Measurements from ENCODE around the gene SCYGR7. TPM values are rescaled to one million over a fixed set of nuclear protein-coding genes. Genes with fewer than 3 reads are reported as not detected.

The SCYGR7 gene
- total and polyA plus RNA-seq, 10 of the 15 experiments (the other 5 are each of a cell fraction or from before 2014, with no cell fraction given), result not detected

GRCh38 chr2:227713291-227713690, 14.8 kb upstream of the SCYGR7 start (continued):
- TF ChIP-seq BCL3 (IDR thresholded peaks at IDR 0.05; ENCODE audit: borderline replicate concordance, insufficient read depth, low read depth, low read length, poor library complexity, severe bottlenecking) (no peak), ZBED1 (IDR thresholded peaks at IDR 0.05; ENCODE audit: borderline replicate concordance) (no peak), SMARCA5 (IDR thresholded peaks at IDR 0.05) (no peak), CHD2 (IDR thresholded peaks at IDR 0.05; ENCODE audit: borderline replicate concordance, low read depth, low read length) (no peak), ZSCAN29 (IDR thresholded peaks at IDR 0.05) (no peak), TARDBP (IDR thresholded peaks at IDR 0.05; ENCODE audit: borderline replicate concordance) (no peak)
- TF ChIP-seq, protein P1, sequence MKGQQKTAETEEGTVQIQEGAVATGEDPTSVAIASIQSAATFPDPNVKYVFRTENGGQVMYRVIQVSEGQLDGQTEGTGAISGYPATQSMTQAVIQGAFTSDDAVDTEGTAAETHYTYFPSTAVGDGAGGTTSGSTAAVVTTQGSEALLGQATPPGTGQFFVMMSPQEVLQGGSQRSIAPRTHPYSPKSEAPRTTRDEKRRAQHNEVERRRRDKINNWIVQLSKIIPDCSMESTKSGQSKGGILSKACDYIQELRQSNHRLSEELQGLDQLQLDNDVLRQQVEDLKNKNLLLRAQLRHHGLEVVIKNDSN (IDR thresholded peaks at IDR 0.05; ENCODE audit: borderline replicate concordance, extremely low read length, insufficient read depth, low read depth, low read length), result no peak

GRCh38 chr2:227716501-227716900, 11.6 kb upstream of the SCYGR7 start:
- POLR2A ChIA-PET, result interaction anchor here (0.7 kb wide), 1 partner anchor 134 kb away, joined by 6 read pairs; no protein-coding TSS in a partner anchor
- in situ Hi-C loops (cut with MboI), result no loop called here
- 90% methylated on average over 2 of the region's 2 CpGs for WGBS (ENCODE audit: insufficient coverage, insufficient replicate concordance, low lambda C conversion rate, missing lambda C conversion rate)
- H2AFZ ChIP-seq (ENCODE audit: control insufficient read depth, low read depth, low read length), result no peak overlapping the region
- H3K9me3 ChIP-seq (replicated peaks; ENCODE audit: control insufficient read depth, insufficient read depth, low read length), result no peaks in the 10 kb centered on the region
- no peaks in the 10 kb centered on the region for H4K20me1 ChIP-seq (ENCODE audit: control insufficient read depth, insufficient read depth)
- DNase-seq (ENCODE audit: low read depth, low spot score) (no peak), FAIRE-seq (no peak), ATAC-seq (no peak)
- no peak overlapping the region for H3K4me2 ChIP-seq (ENCODE audit: control insufficient read depth, insufficient read depth)
- H3K27ac ChIP-seq (ENCODE audit: control insufficient read depth, insufficient read depth), result no peak overlapping the region
- no peaks in the 10 kb centered on the region for H3K79me2 ChIP-seq (ENCODE audit: control insufficient read depth, insufficient read depth, low read length)
- SMC1A ChIA-PET (ENCODE audit: uncharacterized antibody, unreplicated experiment), result interaction anchor here (0.6 to 1.5 kb wide), 3 partner anchors 10 to 156 kb away, joined by 3 to 4 read pairs (median 3); no protein-coding TSS in a partner anchor
- no peak overlapping the region for H3K9ac ChIP-seq (ENCODE audit: control insufficient read depth, insufficient read depth, low read length)
- CTCF ChIA-PET, result interaction anchor here (0.7 to 1.5 kb wide), 5 partner anchors 49 to 478 kb away, joined by 3 to 5 read pairs (median 3); no protein-coding TSS in a partner anchor
- no peaks in the 10 kb centered on the region for H3K27me3 ChIP-seq (replicated peaks in 1 of 2; ENCODE audit: control insufficient read depth in 2 of 2, insufficient read depth in 2 of 2, low read length in 1 of 2)
- no peaks in the 10 kb centered on the region for H3K36me3 ChIP-seq (ENCODE audit: control insufficient read depth in 2 of 2, insufficient read depth in 2 of 2, low read length in 1 of 2)
- no peak for TF ChIP-seq FOS (IDR thresholded peaks at IDR 0.05; ENCODE audit: borderline replicate concordance, extremely low read depth, insufficient read length)
- no peak for TF ChIP-seq HCFC1 (IDR thresholded peaks at IDR 0.05; ENCODE audit: low read length)
- no peak for TF ChIP-seq IKZF1 (conservative IDR thresholded peaks at IDR 0.05)
- no peak for TF ChIP-seq TCF12 (IDR thresholded peaks at IDR 0.05; ENCODE audit: low read depth, low read length)
- no peaks in the 10 kb centered on the region for H3K4me1 ChIP-seq (ENCODE audit: control insufficient read depth, insufficient read depth, low read length)
- no TSS peak for BruUV-seq (replicated peaks)
- intact Hi-C loops (cut with micrococcal nuclease; ENCODE audit: unreplicated experiment), result no loop called here
- no peak overlapping the region for H3K4me3 ChIP-seq
- RAD21 ChIA-PET (ENCODE audit: unreplicated experiment), result no interaction called here

Measured in GM12878 (cell line).